ENCODE results near the gene STRADA. TPM values are rescaled to one million over a fixed set of nuclear protein-coding genes. Genes with fewer than 3 reads are reported as not detected.
A peak's percentile ranks its signal among the peaks of the same experiment; 100 is the strongest.

STRADA gene
- total RNA-seq, 1 donor: 39.5 TPM

GRCh38 chr17:63676584-63676983 is 65.0 kb downstream of the STRADA start:
- H3K4me3 ChIP-seq (ENCODE audit: low read depth, low read length): no peak overlapping the region
- no peak for DNase-seq (ENCODE audit: low read depth)
- no peak for TF ChIP-seq CTCF (IDR thresholded peaks at IDR 0.05; ENCODE audit: insufficient read depth, low read length)

- no peak for TF ChIP-seq CTCF (IDR thresholded peaks at IDR 0.05; ENCODE audit: insufficient read depth, low read length)
- peak; percentile 96 for DNase-seq (ENCODE audit: low read depth)
These were observed 65.7 kb downstream of the STRADA start for GRCh38 chr17:63675607-63676546.

GRCh38 chr17:63675231-63675606 is 66.4 kb downstream of the STRADA start:
- peak overlapping the region; percentile 44 for H3K4me3 ChIP-seq (ENCODE audit: low read depth, low read length)
- TF ChIP-seq CTCF (IDR thresholded peaks at IDR 0.05; ENCODE audit: insufficient read depth, low read length): no peak
- DNase-seq (ENCODE audit: low read depth): peak; percentile 31

More at GRCh38 chr17:63675607-63676546, 65.7 kb downstream of the STRADA start:
- H3K4me3 ChIP-seq (ENCODE audit: low read depth, low read length): peak overlapping the region; percentile 44

- H3K4me3 ChIP-seq (ENCODE audit: low read depth, low read length): no peak overlapping the region
- no peak for DNase-seq (ENCODE audit: low read depth)
- TF ChIP-seq CTCF (IDR thresholded peaks at IDR 0.05; ENCODE audit: insufficient read depth, low read length): no peak
These were observed 68.7 kb downstream of the STRADA start for GRCh38 chr17:63672856-63673255.

- no peak for DNase-seq (ENCODE audit: low read depth)
- TF ChIP-seq CTCF (IDR thresholded peaks at IDR 0.05; ENCODE audit: insufficient read depth, low read length): no peak
- H3K4me3 ChIP-seq (ENCODE audit: low read depth, low read length): no peak overlapping the region
These were observed 75.9 kb downstream of the STRADA start for GRCh38 chr17:63665527-63666214.

GRCh38 chr17:63659850-63660249 is 81.7 kb downstream of the STRADA start:
- DNase-seq (ENCODE audit: low read depth): no peak
- H3K4me3 ChIP-seq (ENCODE audit: low read depth, low read length): no peak overlapping the region
- TF ChIP-seq CTCF (IDR thresholded peaks at IDR 0.05; ENCODE audit: insufficient read depth, low read length): no peak

All from fibroblast of the aortic adventitia (primary cell).